H9 (cell line): ENCODE measurements around the gene MX1. TPM values are rescaled to one million over a fixed set of nuclear protein-coding genes. Genes with fewer than 3 reads are reported as not detected.

Experiments used
- DNase-seq: peaks from one replicate; pipeline ENCODE4 v3.0.0-alpha.2; 2017
- H2AFZ ChIP-seq: one replicate; pipeline ENCODE4 v1.6.1; 2013; ENCODE audit warnings: mild to moderate bottlenecking, low read length, control low read depth, moderate library complexity
- H2AK5ac ChIP-seq: 2 replicates; pipeline ENCODE4 v1.6.1; 2013; ENCODE audit warnings: low read length, control low read depth, mixed read lengths; ENCODE audit not compliant: insufficient read length
- H2BK120ac ChIP-seq: one replicate; pipeline ENCODE4 v1.6.1; 2013; ENCODE audit warnings: low read depth, mild to moderate bottlenecking, low read length, control low read depth, inconsistent platforms; ENCODE audit not compliant: poor library complexity, severe bottlenecking
- H2BK12ac ChIP-seq: 2 replicates; pipeline ENCODE4 v1.6.1; 2013; ENCODE audit warnings: low read length, control low read depth, mixed read lengths, low read depth; ENCODE audit not compliant: insufficient read length
- H2BK15ac ChIP-seq: 2 replicates; pipeline ENCODE4 v1.6.1; 2013; ENCODE audit warnings: low read depth, low read length, control low read depth
- H2BK20ac ChIP-seq: one replicate; pipeline ENCODE4 v1.6.1; 2013; ENCODE audit warnings: low read depth, mild to moderate bottlenecking, low read length, control low read depth, inconsistent platforms; ENCODE audit not compliant: poor library complexity, severe bottlenecking
- H2BK5ac ChIP-seq: 2 replicates; pipeline ENCODE4 v1.6.1; 2013; ENCODE audit warnings: low read length, control low read depth, mixed read lengths; ENCODE audit not compliant: insufficient read length
- H3K14ac ChIP-seq: 2 replicates; pipeline ENCODE4 v1.6.1; 2013; ENCODE audit warnings: low read length, control low read depth; ENCODE audit not compliant: insufficient read depth
- H3K18ac ChIP-seq: 2 replicates; pipeline ENCODE4 v1.6.1; 2013; ENCODE audit warnings: low read depth, mild to moderate bottlenecking, mixed read lengths, low read length, control low read depth; ENCODE audit not compliant: insufficient read length
- H3K23ac ChIP-seq: 2 replicates; pipeline ENCODE4 v1.6.1; 2013; ENCODE audit warnings: low read length, control low read depth, mixed read lengths, low read depth; ENCODE audit not compliant: insufficient read length
- H3K23me2 ChIP-seq: 2 replicates; pipeline ENCODE4 v1.6.1; 2013; ENCODE audit warnings: low read depth, mild to moderate bottlenecking, mixed read lengths, low read length, control low read depth; ENCODE audit not compliant: insufficient read length, poor library complexity, severe bottlenecking
- H3K27ac ChIP-seq: 2 replicates; pipeline ENCODE4 v1.5.1; 2013; ENCODE audit warnings: low read length, control low read depth, mixed read lengths, low read depth; ENCODE audit not compliant: insufficient read length
- H3K27me3 ChIP-seq: 2 replicates; pipeline ENCODE4 v1.6.1; 2013; ENCODE audit warnings: low read length, control low read depth, inconsistent platforms; ENCODE audit not compliant: insufficient read depth
- H3K4ac ChIP-seq: 2 replicates; pipeline ENCODE4 v1.6.1; 2013; ENCODE audit warnings: low read depth, mild to moderate bottlenecking, control low read depth, inconsistent platforms, low read length, moderate library complexity
- H3K4me1 ChIP-seq: 2 replicates; pipeline ENCODE4 v1.6.1; 2013; ENCODE audit warnings: low read length, control low read depth, inconsistent platforms; ENCODE audit not compliant: insufficient read depth
- H3K4me2 ChIP-seq: 2 replicates; pipeline ENCODE4 v1.6.1; 2013; ENCODE audit warnings: low read length, control low read depth, mixed read lengths; ENCODE audit not compliant: insufficient read length, insufficient read depth
- H3K56ac ChIP-seq: 2 replicates; pipeline ENCODE4 v1.6.1; 2013; ENCODE audit warnings: low read depth, mild to moderate bottlenecking, mixed read lengths, low read length, control low read depth; ENCODE audit not compliant: insufficient read length
- H3K79me1 ChIP-seq: 2 replicates; pipeline ENCODE4 v1.6.1; 2013; ENCODE audit warnings: low read depth, mild to moderate bottlenecking, moderate library complexity, low read length, control low read depth, inconsistent platforms; ENCODE audit not compliant: insufficient read depth, poor library complexity, severe bottlenecking
- H3K79me2 ChIP-seq: 2 replicates; pipeline ENCODE4 v1.6.1; 2013; ENCODE audit warnings: low read length, control low read depth, inconsistent platforms; ENCODE audit not compliant: insufficient read depth
- H3K9ac ChIP-seq: 2 replicates; pipeline ENCODE4 v1.6.1; 2013; ENCODE audit warnings: low read length, control low read depth, mixed read lengths; ENCODE audit not compliant: insufficient read length; ENCODE audit errors: extremely low read depth
- H3K9me3 ChIP-seq: one replicate; pipeline ENCODE4 v1.6.1; 2013; ENCODE audit warnings: low read depth, low read length, inconsistent platforms; ENCODE audit not compliant: control insufficient read depth
- H3T11ph ChIP-seq: one replicate; pipeline ENCODE4 v1.6.1; 2013; ENCODE audit warnings: mild to moderate bottlenecking, low read length, control low read depth, inconsistent platforms
- H4K20me1 ChIP-seq: one replicate; pipeline ENCODE4 v1.6.1; 2013; ENCODE audit not compliant: control insufficient read depth, insufficient read length, insufficient read depth
- H4K5ac ChIP-seq: 2 replicates; pipeline ENCODE4 v1.6.1; 2013; ENCODE audit warnings: low read depth, mild to moderate bottlenecking, mixed read lengths, low read length, control low read depth; ENCODE audit not compliant: insufficient read length
- H4K8ac ChIP-seq: replicated peaks from 2 replicates; pipeline ENCODE4 v1.6.1; 2013; ENCODE audit warnings: low read length, control low read depth, mixed read lengths, low read depth; ENCODE audit not compliant: insufficient read length
- H4K91ac ChIP-seq: 2 replicates; pipeline ENCODE4 v1.6.1; 2013; ENCODE audit warnings: low read depth, mild to moderate bottlenecking, moderate library complexity, mixed read lengths, low read length, control low read depth; ENCODE audit not compliant: insufficient read length
- H3K27ac Mint-ChIP-seq, 3 experiments: 2 replicates in 2 of 3; 3 replicates in 1 of 3; pipeline ENCODE4 v1.8.0; 2020 to 2021; ENCODE audit warnings: mixed read lengths in 3 of 3, mild to moderate bottlenecking in 1 of 3, moderate library complexity in 1 of 3
- H3K27me3 Mint-ChIP-seq: 2 replicates; pipeline ENCODE4 v1.8.0; 2021; ENCODE audit warnings: low read depth, mild to moderate bottlenecking, moderate library complexity, mixed read lengths
- H3K36me3 Mint-ChIP-seq, 3 experiments: 2 replicates in 2 of 3; 3 replicates in 1 of 3; pipeline ENCODE4 v1.8.0; 2020 to 2021; ENCODE audit warnings: low read depth in 3 of 3, mixed read lengths in 3 of 3; ENCODE audit not compliant: insufficient read depth in 1 of 3
- H3K4me1 Mint-ChIP-seq, 2 experiments: 2 replicates each; pipeline ENCODE4 v1.8.0; 2020; ENCODE audit warnings: mixed read lengths in 2 of 2
- H3K4me3 Mint-ChIP-seq, 2 experiments: 2 replicates in 1 of 2; 3 replicates in 1 of 2; pipeline ENCODE4 v1.8.0; 2020 to 2021; ENCODE audit warnings: mild to moderate bottlenecking in 2 of 2, mixed read lengths in 2 of 2, moderate library complexity in 1 of 2
- H3K9me3 Mint-ChIP-seq, 2 experiments: 2 replicates in 1 of 2; 3 replicates in 1 of 2; pipeline ENCODE4 v1.8.0; 2020; ENCODE audit warnings: mild to moderate bottlenecking in 2 of 2, mixed read lengths in 2 of 2, moderate library complexity in 1 of 2
- WGBS: extraction: QIAGEN DNeasy Blood & Tissue Kit; methylation state at CpG from one replicate; pipeline ENCODE4 v1.1.7; 2013; ENCODE audit warnings: missing lambda C conversion rate, low lambda C conversion rate, mixed read lengths; ENCODE audit not compliant: insufficient read length; ENCODE audit errors: extremely low coverage; 5-methylcytosine and 5-hydroxymethylcytosine counted together
- total RNA-seq: library from RNA; stranded (reverse); gene quantifications from 2 replicates; pipeline ENCODE4 v1.2.1, GENCODE V29; 2021
- TF ChIP-seq, protein P1 (sequence below): fragments of 200-600 bp; sonication (generic); conservative IDR thresholded peaks from 3 replicates; pipeline ENCODE4 v1.8.0; 2021; ENCODE audit warnings: antibody characterized with exemption, mild to moderate bottlenecking

MX1 gene
- total RNA-seq, 1 experiment from 2014 or later: 6.3 TPM

DNA sequence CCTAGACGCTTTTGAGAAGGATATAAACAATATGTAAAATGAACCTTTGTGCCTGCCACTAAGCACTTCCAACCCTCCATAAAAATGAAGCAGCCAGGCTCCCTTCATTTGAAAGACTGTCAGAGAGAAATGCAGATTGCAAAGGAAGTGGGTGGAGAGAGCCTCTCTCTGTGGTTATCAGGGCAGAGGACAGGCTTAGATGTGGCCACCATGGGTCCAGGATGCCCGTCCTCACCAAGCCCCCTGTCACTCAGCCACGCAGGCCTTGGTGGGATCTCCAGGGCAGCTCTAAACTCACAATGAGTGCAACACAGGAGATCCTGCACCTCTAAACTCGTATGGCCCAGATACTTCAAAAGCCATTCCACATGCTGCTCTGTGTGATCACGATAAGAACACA is 44.0 kb downstream of the MX1 start:
- Histone ChIP-seq H4K20me1 (no peaks in the 10 kb centered on the region), H4K91ac (no peak overlapping the region), H3K9ac (no peak overlapping the region), H3K79me1 (no peaks in the 10 kb centered on the region), H2BK20ac (no peak overlapping the region), H3K56ac (no peak overlapping the region), H3K9me3 (no peaks in the 10 kb centered on the region), H3K27ac (no peak overlapping the region), H4K5ac (no peak overlapping the region), H3K4me2 (no peak overlapping the region), H3K23ac (no peak overlapping the region), H3K27me3 (no peaks in the 10 kb centered on the region), H3K23me2 (no peaks in the 10 kb centered on the region), H3T11ph (no peak overlapping the region), H3K18ac (no peak overlapping the region), H2BK12ac (no peak overlapping the region), H3K79me2 (no peaks in the 10 kb centered on the region), H4K8ac (no peak overlapping the region), H2BK5ac (no peak overlapping the region), H2BK120ac (no peak overlapping the region), H3K4ac (no peak overlapping the region), H2AFZ (no peak overlapping the region), H3K4me1 (peaks cover 3% of the 10 kb centered on the region; the same call in 1 of the 2 replicates), H3K14ac (no peak overlapping the region), H2AK5ac (no peak overlapping the region), H2BK15ac (no peak overlapping the region)
- Mint-ChIP-seq H3K4me3 (no peak overlapping the region), H3K27ac (peak overlapping the region in 1 of 3 experiments; percentile 32; a peak in 2 of 7 replicates), H3K36me3 (peaks cover 28 to 71% (median 69%) of the 10 kb centered on the region in 3 experiments), H3K27me3 (no peaks in the 10 kb centered on the region), H3K4me1 (peaks cover 20 to 24% of the 10 kb centered on the region in 2 experiments), H3K9me3 (no peaks in the 10 kb centered on the region)
- no peak for DNase-seq
- TF ChIP-seq, protein P1, sequence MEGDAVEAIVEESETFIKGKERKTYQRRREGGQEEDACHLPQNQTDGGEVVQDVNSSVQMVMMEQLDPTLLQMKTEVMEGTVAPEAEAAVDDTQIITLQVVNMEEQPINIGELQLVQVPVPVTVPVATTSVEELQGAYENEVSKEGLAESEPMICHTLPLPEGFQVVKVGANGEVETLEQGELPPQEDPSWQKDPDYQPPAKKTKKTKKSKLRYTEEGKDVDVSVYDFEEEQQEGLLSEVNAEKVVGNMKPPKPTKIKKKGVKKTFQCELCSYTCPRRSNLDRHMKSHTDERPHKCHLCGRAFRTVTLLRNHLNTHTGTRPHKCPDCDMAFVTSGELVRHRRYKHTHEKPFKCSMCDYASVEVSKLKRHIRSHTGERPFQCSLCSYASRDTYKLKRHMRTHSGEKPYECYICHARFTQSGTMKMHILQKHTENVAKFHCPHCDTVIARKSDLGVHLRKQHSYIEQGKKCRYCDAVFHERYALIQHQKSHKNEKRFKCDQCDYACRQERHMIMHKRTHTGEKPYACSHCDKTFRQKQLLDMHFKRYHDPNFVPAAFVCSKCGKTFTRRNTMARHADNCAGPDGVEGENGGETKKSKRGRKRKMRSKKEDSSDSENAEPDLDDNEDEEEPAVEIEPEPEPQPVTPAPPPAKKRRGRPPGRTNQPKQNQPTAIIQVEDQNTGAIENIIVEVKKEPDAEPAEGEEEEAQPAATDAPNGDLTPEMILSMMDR: no peak
- no CpG with 5 or more reads among the region's 5 CpGs for WGBS
